ENCODE results near the gene FAM118B.

Gene FAM118B

DNA sequence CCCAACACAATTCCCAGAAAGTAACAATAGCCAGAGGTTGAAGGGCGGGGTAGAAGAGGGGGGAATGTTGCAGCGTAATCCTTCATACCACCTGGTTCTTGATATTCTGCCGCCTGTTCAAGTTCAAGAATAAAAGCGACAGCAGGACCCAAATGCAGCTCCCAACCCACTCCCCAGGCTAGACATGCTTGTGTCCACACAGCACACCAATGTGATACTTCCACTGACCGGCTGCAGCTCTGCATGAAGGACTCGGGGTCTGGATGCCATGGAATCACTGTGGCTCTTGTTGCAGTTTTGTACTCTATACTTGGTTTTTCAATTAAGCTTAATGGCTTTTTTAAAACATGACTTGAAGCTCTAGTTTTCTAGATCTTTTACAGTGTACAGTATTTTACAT, 50.6 kb downstream of the FAM118B start:
- H3K4me3 ChIP-seq (replicated peaks; ENCODE audit: insufficient read depth, low read length) = no peak overlapping the region
- H3K27ac ChIP-seq (replicated peaks) = no peak overlapping the region
- TF ChIP-seq, protein P1, sequence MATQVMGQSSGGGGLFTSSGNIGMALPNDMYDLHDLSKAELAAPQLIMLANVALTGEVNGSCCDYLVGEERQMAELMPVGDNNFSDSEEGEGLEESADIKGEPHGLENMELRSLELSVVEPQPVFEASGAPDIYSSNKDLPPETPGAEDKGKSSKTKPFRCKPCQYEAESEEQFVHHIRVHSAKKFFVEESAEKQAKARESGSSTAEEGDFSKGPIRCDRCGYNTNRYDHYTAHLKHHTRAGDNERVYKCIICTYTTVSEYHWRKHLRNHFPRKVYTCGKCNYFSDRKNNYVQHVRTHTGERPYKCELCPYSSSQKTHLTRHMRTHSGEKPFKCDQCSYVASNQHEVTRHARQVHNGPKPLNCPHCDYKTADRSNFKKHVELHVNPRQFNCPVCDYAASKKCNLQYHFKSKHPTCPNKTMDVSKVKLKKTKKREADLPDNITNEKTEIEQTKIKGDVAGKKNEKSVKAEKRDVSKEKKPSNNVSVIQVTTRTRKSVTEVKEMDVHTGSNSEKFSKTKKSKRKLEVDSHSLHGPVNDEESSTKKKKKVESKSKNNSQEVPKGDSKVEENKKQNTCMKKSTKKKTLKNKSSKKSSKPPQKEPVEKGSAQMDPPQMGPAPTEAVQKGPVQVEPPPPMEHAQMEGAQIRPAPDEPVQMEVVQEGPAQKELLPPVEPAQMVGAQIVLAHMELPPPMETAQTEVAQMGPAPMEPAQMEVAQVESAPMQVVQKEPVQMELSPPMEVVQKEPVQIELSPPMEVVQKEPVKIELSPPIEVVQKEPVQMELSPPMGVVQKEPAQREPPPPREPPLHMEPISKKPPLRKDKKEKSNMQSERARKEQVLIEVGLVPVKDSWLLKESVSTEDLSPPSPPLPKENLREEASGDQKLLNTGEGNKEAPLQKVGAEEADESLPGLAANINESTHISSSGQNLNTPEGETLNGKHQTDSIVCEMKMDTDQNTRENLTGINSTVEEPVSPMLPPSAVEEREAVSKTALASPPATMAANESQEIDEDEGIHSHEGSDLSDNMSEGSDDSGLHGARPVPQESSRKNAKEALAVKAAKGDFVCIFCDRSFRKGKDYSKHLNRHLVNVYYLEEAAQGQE (IDR thresholded peaks at IDR 0.05; ENCODE audit: insufficient replicate concordance, low read depth) = no peak
- TF ChIP-seq CTCF (IDR thresholded peaks at IDR 0.05; ENCODE audit: insufficient read depth, low read length) (no peak), POLR2AphosphoS5 (IDR thresholded peaks at IDR 0.05; ENCODE audit: low read depth) (peak; percentile 53; the same call in 1 of the 2 replicates)
- no peaks in the 10 kb centered on the region for H3K27me3 ChIP-seq (ENCODE audit: insufficient read depth, poor library complexity, severe bottlenecking)
- DNase-seq (ENCODE audit: low read depth in 1 of 2, low spot score in 1 of 2) = no peak

- no peak for TF ChIP-seq SPI1 (IDR thresholded peaks at IDR 0.05; ENCODE audit: borderline replicate concordance, low read depth)
- TF ChIP-seq GABPA (IDR thresholded peaks at IDR 0.05; ENCODE audit: low read depth) = no peak
- no peak for TF ChIP-seq POLR2AphosphoS5 (IDR thresholded peaks at IDR 0.05; ENCODE audit: low read depth)
- no peak for TF ChIP-seq CTCF (IDR thresholded peaks at IDR 0.05; ENCODE audit: insufficient read depth, low read length)
- TF ChIP-seq, protein P1 (IDR thresholded peaks at IDR 0.05; ENCODE audit: insufficient replicate concordance, low read depth) = no peak
- Histone ChIP-seq H3K27ac (replicated peaks) (no peak overlapping the region), H3K27me3 (ENCODE audit: insufficient read depth, poor library complexity, severe bottlenecking) (no peaks in the 10 kb centered on the region), H3K4me3 (replicated peaks; ENCODE audit: insufficient read depth, low read length) (no peak overlapping the region)
- no peak for DNase-seq (ENCODE audit: low read depth in 1 of 2, low spot score in 1 of 2)
Measured at GRCh38 chr11:126263489-126263888, 51.9 kb downstream of the FAM118B start.

DNA sequence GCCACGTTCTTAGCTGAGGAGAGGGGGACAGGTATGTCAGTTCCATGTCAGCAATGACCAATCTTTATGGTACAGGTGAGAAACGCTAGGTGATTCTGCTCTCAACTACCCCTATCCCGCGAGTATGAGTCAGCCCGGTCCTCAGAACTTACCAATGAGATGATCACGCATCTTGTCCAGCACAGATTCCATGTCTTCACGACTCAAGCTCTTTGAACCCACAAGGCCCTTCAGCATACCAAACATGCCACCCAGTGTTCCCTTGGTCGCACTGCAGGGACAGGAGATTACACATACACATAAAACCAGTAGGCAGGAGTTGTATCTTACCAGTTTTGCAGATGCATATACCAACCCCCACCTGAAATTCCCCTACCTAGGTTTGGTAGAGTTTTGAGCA, 54.2 kb downstream of the FAM118B start:
- no peaks in the 10 kb centered on the region for H3K27me3 ChIP-seq (ENCODE audit: insufficient read depth, poor library complexity, severe bottlenecking)
- no peak for DNase-seq (ENCODE audit: low read depth in 1 of 2, low spot score in 1 of 2)
- no peak for TF ChIP-seq POLR2AphosphoS5 (IDR thresholded peaks at IDR 0.05; ENCODE audit: low read depth)
- TF ChIP-seq, protein P1 (IDR thresholded peaks at IDR 0.05; ENCODE audit: insufficient replicate concordance, low read depth) = no peak
- TF ChIP-seq GABPA (IDR thresholded peaks at IDR 0.05; ENCODE audit: low read depth) = no peak
- no peak for TF ChIP-seq CTCF (IDR thresholded peaks at IDR 0.05; ENCODE audit: insufficient read depth, low read length)
- TF ChIP-seq SPI1 (IDR thresholded peaks at IDR 0.05; ENCODE audit: borderline replicate concordance, low read depth) = no peak
- no peak overlapping the region for H3K27ac ChIP-seq (replicated peaks)
- no peak overlapping the region for H3K4me3 ChIP-seq (replicated peaks; ENCODE audit: insufficient read depth, low read length)
